ENCODE data around the gene ADSS2.
"Not testable (repeated sequence)": the region's sequence is repeated elsewhere in the genome, so short reads cannot be mapped to it uniquely, and the experiment has no call there.

ADSS2 gene

GRCh38 chr1:244394826-244395765, 56.6 kb downstream of the ADSS2 start:
- no peak for DNase-seq

- no peak for DNase-seq
These were observed 57.4 kb downstream of the ADSS2 start for GRCh38 chr1:244394346-244394745.

DNA sequence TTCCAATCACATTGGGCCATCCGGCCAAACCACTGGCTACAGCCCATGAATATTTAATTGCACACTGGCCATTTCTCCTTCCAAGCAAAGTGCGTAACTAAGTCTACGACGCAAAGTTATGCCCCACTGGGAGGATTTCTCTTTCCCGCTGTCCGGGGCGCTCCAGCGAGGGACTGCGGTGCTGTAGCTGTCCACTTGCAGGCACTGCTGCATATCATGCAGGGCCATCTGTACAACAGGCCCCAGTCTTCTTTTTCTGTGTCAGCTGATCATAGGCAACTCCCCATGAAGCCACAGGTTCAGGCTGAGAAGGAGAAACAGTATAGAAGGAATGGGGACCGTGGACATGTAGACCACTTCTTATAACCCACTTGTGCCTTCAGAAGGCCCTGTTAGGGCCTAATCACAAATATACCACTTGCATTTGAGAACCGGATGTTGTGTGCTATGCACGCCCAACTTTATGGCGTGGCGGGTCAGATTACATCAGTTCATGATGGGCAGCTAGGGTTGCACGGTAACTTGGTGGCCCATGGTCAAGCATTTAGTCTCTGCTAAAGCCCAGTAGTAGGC, 58.0 kb downstream of the ADSS2 start:
- DNase-seq, result no peak

GRCh38 chr1:244391761-244392160, 59.9 kb downstream of the ADSS2 start:
- no peak for DNase-seq

GRCh38 chr1:244388961-244389360, 62.7 kb downstream of the ADSS2 start:
- DNase-seq, result no peak

DNA sequence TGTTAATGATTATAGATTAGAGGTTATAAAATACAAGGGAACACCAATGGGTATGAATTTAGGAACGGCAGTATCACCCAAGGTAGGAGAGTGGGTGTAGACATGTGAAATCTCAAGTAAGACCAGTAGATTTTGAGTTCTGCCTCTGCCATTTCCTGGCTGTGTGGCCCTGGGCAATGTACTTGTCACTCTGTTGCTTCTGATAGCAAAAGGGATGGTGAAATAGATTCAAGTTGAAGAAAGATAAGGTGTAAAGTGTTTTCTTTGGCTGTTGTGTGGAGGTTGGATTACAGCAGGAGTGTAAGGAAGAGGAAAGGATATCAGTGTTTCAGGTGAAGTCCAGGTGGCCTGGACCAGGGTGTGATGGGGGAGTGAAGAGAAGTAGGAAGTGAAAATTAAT, 64.3 kb downstream of the ADSS2 start:
- no peak for DNase-seq

DNA sequence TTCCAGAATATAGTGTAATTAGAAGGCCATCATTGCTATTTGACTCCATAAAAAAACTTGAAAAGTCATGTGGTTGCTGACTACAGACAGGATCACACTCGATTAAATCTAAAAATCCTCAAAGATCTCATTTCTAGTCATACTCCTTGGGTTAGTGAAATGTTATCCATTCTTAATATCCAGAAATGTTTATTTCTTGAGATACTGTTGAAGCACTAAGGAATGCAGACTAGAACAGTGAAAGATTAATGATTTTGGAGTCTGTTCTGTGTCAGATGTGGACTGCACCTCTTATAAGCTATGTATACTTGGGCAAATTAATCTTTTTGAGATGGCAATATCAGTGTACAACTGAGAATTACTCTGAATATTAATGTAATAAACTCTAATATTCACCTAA, 65.1 kb downstream of the ADSS2 start:
- no peak for DNase-seq

DNA sequence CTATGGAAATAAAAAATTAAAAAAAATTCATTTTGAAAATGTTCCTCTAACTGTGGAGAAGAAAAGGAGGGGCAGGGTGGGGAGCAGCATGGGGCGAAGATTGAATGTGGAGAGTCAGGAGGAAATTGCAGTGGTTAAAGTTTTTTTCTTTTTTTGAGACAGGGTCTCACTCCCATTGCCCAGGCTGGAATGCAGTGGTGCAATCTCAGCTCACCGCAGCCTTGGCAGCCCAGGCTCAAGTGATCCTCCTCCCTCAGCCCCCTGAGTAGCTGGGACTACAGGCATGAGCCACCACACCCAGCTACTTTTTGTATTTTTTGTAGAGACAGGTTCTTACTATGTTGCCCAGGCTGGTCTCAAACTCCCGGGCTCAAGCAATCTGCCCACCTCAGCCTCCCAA, 67.6 kb downstream of the ADSS2 start:
- no peak for DNase-seq

DNA sequence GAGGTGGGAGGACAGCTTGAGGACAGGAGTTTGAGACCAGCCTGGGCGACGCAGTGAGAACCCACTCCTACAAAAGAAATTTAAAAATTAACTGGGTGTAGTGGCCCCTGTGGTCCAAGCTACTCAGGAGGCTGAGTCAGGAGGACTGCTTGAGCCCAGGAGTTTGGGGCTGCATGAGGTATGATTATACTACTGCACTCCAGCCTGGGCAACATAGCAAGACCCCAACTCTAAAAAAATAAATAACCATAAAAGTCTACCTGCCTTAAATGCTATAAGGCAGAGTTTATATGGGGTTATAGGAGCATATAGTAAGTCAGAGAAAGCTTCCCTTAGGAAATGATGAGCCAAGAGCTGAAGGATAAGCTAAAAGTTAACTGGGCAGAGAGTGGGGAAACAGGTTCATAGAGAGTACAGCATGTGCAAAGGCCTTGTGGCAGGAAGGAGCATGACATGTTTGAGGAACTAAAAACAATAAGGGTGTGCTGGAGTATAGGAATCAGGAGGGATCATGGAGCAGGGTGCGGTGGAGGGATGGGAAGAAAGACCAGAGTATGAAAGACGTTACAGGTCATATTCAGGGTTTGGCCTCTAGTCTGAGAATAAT, 68.3 kb downstream of the ADSS2 start:
- DNase-seq, result no peak

DNA sequence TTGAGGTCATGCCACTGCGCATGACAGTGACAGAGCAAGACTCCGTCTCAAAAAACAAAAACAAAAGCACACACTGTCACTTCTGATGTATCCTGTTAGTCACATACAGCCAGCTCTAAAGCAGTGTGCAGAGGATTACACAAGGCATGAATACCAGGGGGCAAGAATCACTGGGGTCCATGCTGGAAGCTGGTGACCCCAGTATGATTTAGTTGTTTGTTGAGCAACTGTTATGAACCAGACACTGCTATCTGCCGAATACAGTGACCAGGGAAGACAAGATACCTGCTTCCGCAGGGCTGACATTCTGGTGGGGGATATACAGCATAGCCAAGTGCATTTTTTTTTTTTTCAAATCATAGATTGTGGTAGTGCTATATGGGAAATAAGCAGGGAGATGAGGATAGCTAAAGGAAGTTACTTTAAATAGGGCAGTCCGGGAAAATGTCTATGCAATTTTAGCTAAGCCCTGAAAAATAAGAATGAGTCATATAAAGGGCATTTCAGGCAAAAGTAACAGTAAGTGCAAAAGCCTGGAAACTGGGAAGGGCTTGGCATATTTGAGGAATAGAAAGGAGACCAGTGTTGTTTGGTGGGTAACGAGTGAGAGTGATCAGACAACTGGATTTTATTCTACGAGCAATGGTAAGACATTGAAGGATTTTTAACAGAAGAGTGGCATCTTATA, 69.7 kb downstream of the ADSS2 start:
- no peak for DNase-seq

GRCh38 chr1:244376126-244376525, 75.6 kb downstream of the ADSS2 start:
- no peak for DNase-seq

DNA sequence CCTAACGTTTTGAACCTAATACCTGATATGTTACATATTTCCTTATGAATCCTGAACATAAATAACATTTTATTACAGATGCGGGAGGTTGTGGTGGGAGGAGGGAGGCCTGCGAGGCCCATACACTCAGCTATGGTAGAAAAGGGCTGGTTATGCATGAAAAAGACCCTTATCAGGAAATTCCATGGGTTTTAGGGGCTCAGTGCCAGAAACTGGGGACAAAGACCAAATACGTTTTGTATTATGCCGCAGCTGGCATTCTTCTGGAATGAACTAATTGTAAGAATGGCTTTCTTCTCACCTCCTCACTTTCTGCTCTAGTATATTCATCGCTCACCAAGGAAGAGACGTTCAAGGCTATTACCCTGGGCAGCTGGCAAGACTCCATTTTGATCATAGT, 76.7 kb downstream of the ADSS2 start:
- DNase-seq, result no peak

- DNase-seq, result not testable (repeated sequence)
These were observed 77.2 kb downstream of the ADSS2 start for GRCh38 chr1:244374484-244374883.

DNA sequence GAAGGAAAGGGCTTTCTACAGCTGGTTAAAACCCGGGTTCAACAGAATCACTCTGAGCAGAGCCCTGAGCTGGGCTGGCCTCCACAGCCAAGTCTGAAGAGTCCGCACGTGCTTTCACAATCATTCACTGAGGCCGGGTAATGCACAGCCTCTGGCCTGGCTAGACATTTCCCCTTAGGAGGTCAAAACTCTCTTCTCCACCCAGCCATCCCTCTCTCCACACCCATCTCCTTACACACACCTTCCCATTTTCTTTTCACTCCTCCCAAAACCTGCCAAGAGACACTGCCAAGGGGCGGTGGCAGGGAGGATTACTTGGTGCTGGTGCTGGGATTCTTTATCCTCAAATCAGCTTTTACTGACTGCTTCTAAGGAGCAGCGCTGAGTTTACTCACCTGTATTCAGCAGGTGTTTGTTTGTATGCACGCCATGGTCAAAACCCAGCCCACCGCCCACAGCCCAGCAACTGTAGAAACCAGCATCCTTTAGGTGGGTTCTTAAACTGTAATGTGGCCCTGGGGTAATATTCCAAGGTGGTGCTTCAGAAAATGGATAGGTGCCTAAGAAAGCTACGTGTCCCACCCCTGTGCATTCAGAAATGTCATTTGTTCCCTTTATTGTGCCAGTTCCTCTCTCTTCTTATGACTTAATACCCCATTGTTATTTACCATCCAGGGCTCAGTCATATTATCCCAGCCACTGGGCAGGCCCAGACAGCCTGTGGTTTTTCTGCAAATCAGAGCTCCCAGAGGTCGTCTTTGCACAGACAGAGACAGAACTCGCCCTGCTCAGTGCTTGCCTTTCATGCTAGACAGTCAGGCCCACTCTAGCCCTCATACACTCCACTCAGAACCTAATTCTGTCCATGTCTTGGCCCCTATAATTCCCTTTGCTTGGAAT, 80.2 kb downstream of the ADSS2 start:
- DNase-seq, result no peak

- DNase-seq, result no peak
These were observed 81.6 kb downstream of the ADSS2 start for GRCh38 chr1:244370060-244370637.

GRCh38 chr1:244369256-244370057, 82.3 kb downstream of the ADSS2 start:
- DNase-seq, result no peak

GRCh38 chr1:244368279-244368678, 83.4 kb downstream of the ADSS2 start:
- DNase-seq, result no peak

GRCh38 chr1:244367399-244368114, 84.2 kb downstream of the ADSS2 start:
- DNase-seq, result no peak

GRCh38 chr1:244365809-244366208, 85.9 kb downstream of the ADSS2 start:
- DNase-seq, result no peak

DNA sequence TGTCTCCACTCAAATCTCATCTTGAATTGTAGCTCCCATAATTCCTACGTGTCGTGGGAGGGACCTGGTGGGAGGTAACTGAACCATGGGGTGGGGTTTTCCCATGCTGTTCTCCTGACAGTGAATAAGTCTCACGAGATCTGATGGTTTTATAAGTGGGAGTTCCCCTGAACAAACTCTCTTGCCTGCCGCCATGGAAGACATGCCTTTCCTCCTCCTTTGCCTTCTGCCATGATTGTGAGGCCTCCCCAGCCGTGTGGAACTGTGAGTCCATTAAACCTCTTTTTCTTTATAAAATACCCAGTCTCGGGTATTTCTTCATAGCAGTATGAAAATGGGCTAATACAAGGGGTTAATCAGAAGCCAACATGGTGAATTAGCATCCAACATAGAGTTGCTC, 86.4 kb downstream of the ADSS2 start:
- not testable (repeated sequence) for DNase-seq

Measured in activated CD4-positive, CD25-positive, alpha-beta regulatory T cell treated with anti-CD3 and anti-CD28 coated beads, Interleukin-2, amount 50 U/mL, for 72 hours (primary cell).